Measurements from ENCODE around the gene CYP4F12.

- TF ChIP-seq CTCF (IDR thresholded peaks at IDR 0.05) (no peak), ZFX (IDR thresholded peaks at IDR 0.05; ENCODE audit: borderline replicate concordance) (no peak)
Observed at GRCh38 chr19:15642807-15643206, 30.1 kb upstream of the CYP4F12 start.

All from 22Rv1 (cell line).